IPS-20b (cell line): ENCODE data around the gene EOGT.

Experiments
- H3K27ac ChIP-seq: one replicate; pipeline ENCODE4 v1.5.1; 2013; ENCODE audit warnings: low read length
- H3K27me3 ChIP-seq: 2 replicates; pipeline ENCODE4 v1.6.1; 2013; ENCODE audit warnings: mild to moderate bottlenecking, low read length, inconsistent platforms; ENCODE audit not compliant: insufficient read depth
- H3K36me3 ChIP-seq: 2 replicates; pipeline ENCODE4 v1.6.1; 2013; ENCODE audit warnings: low read depth, mild to moderate bottlenecking, inconsistent platforms, low read length, moderate library complexity; ENCODE audit not compliant: insufficient read depth
- H3K4me1 ChIP-seq: 2 replicates; pipeline ENCODE4 v1.6.1; 2013; ENCODE audit warnings: mild to moderate bottlenecking, control low read depth, inconsistent platforms, low read length, moderate library complexity; ENCODE audit not compliant: insufficient read depth
- H3K4me3 ChIP-seq: 2 replicates; pipeline ENCODE4 v1.5.1; 2013; ENCODE audit warnings: mild to moderate bottlenecking, low read length, inconsistent platforms
- H3K9ac ChIP-seq: 2 replicates; pipeline ENCODE4 v1.6.1; 2013; ENCODE audit warnings: low read depth, mild to moderate bottlenecking, inconsistent platforms, low read length, moderate library complexity
- H3K9me3 ChIP-seq: 2 replicates; pipeline ENCODE4 v1.6.1; 2013; ENCODE audit warnings: mild to moderate bottlenecking, low read depth, low read length, inconsistent platforms; ENCODE audit not compliant: insufficient read depth

The EOGT gene

DNA sequence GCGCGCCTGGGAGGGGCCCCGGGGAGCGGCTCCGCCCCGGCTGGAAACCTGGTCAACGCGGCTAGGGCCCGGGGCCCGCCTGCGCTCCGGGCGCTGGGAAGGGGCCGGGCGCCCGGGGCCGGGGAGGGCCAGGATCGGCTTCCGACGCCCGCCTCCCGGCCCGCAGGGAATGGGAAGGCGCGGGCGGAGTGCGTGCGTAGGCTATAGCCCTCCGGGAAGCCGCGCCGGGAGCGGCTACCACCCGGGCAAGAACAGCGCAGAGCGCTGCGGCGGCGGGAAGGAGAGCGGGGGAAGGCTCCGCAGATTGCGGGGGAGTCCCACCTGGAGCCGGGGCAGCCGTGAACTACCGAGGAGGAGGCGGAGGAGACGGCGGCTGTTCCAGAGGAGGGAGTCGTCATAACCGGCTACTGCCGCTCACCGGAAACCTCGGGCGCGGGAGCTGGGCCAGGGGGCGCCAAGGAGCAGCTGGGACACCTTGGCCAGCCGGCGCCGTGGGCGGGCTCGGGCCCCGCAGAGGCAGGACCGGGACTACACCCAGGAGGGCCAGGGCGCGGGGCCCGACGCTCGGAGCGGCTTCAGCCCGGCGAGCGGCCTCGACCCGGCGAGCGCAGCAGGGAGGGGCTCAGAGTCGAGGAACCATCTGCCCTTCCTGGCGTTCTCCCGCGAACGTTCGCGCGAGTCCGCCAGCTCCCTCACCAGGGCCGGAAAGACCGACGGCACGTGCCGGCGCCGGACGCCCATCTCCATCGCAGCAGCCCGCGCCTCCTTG lies at the start of gene EOGT:
TSS of gene EOGT (minus strand) at position 432 of the 769 bp plus-strand sequence. CDS start 3,838 bp downstream, outside the sequence.
- peak within 1 kb of the TSS; percentile 58; the same call in 1 of the 2 replicates for H3K9ac ChIP-seq
- H3K27me3 ChIP-seq = peaks cover 19% of the 10 kb centered on the region; the same call in 1 of the 2 replicates
- H3K4me3 ChIP-seq = peak within 1 kb of the TSS; percentile 59
- no peak within 1 kb of the TSS for H3K27ac ChIP-seq
- peaks cover 62% of the 10 kb centered on the region for H3K4me1 ChIP-seq
- no peaks in the 10 kb centered on the region for H3K9me3 ChIP-seq
- peaks cover 23% of the 10 kb centered on the region; the same call in 1 of the 2 replicates for H3K36me3 ChIP-seq

DNA sequence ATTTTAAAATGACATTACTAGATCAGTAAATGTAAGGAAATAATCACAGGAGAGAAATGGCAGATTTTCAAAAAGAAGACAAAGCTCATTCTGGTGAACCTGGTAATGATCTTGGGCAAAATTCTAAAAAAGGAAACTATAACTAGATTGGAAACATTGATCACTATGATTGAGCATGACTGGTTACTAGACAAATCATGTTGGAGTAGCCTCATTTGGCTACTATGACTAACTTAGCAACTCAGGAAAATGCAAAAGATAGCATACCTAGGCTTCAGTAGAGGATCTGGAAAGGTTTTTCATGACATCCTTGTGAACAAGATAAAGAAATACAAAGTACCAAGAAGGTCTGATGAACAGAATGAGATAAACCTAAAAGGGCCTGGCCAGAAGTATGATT lies 46.2 kb upstream of the EOGT start:
- no peak overlapping the region for H3K9ac ChIP-seq
- no peak overlapping the region for H3K4me3 ChIP-seq
- H3K36me3 ChIP-seq = peaks cover 92% of the 10 kb centered on the region
- H3K9me3 ChIP-seq = no peaks in the 10 kb centered on the region
- H3K4me1 ChIP-seq = no peaks in the 10 kb centered on the region
- no peaks in the 10 kb centered on the region for H3K27me3 ChIP-seq
- H3K27ac ChIP-seq = no peak overlapping the region

DNA sequence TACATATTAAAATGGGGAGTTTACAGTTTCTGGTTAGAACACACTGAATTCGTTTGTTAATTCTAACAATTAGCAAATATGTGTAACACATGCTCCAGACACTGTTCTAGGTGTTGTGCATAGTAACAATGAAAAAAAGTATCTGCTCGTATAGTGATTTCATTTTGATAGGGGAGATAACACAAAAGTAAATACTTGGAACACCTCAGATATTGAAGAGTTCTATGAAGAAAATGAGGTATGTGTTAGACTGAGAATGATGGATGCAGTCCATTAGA lies 45.4 kb upstream of the EOGT start:
- no peaks in the 10 kb centered on the region for H3K27me3 ChIP-seq
- H3K4me1 ChIP-seq = no peaks in the 10 kb centered on the region
- peaks cover 91% of the 10 kb centered on the region for H3K36me3 ChIP-seq
- H3K4me3 ChIP-seq = no peak overlapping the region
- no peaks in the 10 kb centered on the region for H3K9me3 ChIP-seq
- no peak overlapping the region for H3K27ac ChIP-seq
- H3K9ac ChIP-seq = no peak overlapping the region

DNA sequence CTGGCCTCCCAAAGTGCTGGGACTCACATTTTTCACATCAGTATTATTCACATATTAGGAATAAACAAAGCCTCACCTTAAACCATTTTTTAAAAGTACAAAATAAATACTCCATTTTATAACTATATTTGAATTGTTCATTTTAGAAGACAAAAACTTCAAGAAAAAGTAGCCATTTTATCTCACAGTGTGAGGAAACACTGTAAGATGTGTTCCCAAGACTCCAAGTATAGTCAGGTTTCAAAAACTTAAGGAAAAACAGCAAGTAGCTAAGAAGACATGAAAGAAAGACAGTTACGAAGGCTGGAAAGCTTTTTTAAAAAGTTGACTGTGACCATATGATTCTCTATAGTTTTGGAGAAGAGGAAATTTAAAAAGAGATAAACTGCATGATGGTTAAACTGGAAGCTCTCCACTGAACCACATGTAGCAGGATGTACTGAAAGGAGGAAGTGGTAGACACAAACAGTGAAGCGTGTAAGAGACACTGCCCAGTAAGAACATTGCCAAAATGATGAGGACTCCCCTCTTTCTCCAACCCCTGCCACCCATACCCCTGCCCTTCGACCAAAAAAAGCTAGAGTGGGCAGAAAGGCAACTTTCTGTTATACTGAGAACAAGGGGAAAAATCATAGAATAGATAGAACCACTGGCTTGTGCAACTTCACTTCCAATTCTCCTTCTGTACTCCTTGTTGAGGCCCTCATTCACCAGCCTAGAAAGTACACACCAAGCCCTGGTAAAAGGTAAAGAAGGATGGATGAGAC lies 44.9 kb upstream of the EOGT start:
- H3K9ac ChIP-seq = no peak overlapping the region
- H3K36me3 ChIP-seq = peaks cover 85% of the 10 kb centered on the region
- no peak overlapping the region for H3K4me3 ChIP-seq
- H3K27me3 ChIP-seq = no peaks in the 10 kb centered on the region
- H3K9me3 ChIP-seq = no peaks in the 10 kb centered on the region
- H3K27ac ChIP-seq = no peak overlapping the region
- H3K4me1 ChIP-seq = no peaks in the 10 kb centered on the region

DNA sequence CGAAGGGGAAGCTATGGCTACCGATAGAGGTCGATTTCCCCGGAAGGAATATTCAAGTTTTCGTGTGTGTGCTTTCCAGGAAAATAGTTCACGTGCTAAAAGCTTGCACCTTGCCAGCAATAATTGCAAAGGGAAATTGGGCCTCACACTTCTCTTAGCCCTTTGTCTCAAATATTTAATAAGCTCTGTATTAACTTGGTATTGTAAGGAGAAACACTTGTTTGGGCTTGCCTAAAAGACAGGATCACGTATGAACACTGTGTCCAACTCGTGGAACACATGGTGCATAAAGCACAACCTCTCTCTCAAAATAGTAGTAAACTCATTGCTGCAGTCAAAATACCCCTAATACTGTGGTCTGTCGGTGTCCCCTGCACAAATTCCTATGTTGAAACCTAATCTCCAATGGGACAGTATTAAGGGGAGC lies 39.0 kb upstream of the EOGT start:
- Histone ChIP-seq H3K9ac (peak overlapping the region; percentile 84), H3K4me1 (no peaks in the 10 kb centered on the region), H3K27me3 (no peaks in the 10 kb centered on the region), H3K9me3 (no peaks in the 10 kb centered on the region), H3K36me3 (peaks cover 42% of the 10 kb centered on the region), H3K4me3 (peak overlapping the region; percentile 86), H3K27ac (peak overlapping the region; percentile 81)

DNA sequence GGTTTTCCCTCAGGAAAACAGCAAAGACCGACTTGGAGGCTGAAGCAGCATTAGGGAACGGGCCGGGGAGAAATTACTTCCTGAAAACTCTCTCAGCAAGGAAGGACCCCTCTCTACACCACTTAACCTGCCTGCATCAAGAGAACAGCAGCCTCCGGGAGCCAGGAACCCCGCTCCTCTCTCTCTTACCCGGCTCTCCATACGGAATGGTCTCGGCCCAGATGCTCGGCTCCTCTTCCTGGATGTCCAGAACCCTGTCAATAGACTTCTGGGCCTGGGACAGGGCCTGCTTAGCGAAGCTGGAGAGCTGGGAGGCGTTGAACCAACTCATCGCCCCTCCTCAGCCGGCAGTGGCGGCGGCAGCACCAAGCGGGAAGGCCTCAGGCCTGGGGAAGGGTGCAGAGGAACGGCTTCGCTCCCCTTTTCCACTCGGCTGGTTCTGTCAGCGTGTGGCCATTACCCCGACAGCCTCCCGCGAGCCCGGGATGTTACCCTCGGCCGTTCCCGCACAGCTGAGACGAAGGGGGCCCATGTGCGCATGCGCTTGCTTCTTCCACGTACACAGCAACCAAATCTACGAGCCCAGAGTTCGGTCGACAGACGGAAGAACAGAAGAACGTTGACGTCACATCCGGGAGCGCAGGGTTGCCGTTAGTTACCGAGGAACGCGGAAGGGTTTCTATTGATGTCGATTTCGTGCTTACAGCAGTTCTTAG lies 38.4 kb upstream of the EOGT start, which contains the start of gene TMF1:
TSS of gene TMF1 (minus strand) at position 578 of the 716 bp plus-strand sequence. CDS start at position 331, 247 bp downstream.
- Histone ChIP-seq H3K4me3 (peak within 1 kb of the TSS; percentile 86), H3K9me3 (no peaks in the 10 kb centered on the region), H3K9ac (peak within 1 kb of the TSS; percentile 84), H3K36me3 (peaks cover 42% of the 10 kb centered on the region), H3K4me1 (no peaks in the 10 kb centered on the region), H3K27me3 (no peaks in the 10 kb centered on the region), H3K27ac (peak within 1 kb of the TSS; percentile 81)

DNA sequence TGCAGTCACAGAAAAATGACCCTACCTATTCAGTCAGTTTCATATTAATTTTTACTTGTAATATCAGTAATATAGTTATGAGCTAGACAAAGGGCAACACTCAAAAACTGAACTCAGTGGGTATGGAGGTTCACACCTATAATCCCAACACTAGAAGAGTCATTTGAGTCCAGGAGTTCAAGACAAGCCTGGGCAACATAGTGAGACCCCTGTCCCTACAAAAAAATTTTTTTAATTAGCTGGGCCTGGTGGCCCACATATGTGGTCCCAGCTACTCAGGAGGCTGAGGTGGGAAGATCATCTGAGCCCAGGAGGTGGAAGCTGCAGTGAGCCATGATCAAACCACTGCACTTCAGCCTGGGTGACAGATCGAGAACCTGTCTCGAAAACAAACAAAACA lies 35.5 kb upstream of the EOGT start:
- Histone ChIP-seq H3K4me3 (no peak overlapping the region), H3K9ac (no peak overlapping the region), H3K9me3 (no peaks in the 10 kb centered on the region), H3K27ac (no peak overlapping the region), H3K27me3 (no peaks in the 10 kb centered on the region), H3K36me3 (peaks cover 34% of the 10 kb centered on the region), H3K4me1 (no peaks in the 10 kb centered on the region)

DNA sequence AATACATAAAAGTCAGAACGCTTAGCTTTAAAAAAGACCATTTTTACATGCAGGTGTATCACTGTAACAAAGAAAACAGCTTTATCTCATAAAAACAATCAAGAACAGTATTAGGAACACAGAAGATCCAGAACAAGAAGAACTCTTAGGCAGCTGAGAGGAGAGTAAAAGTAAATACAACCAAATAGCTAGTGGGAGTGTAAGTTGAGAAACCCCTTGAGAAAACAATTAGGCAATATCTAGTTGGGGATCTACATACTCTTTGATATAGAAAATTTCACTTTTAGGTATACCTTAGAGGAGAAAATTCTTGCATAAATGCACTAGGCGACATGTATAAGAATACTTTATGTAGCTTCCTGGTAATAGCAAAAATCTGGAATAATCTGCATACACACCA lies 31.1 kb upstream of the EOGT start:
- H3K9ac ChIP-seq = no peak overlapping the region
- no peak overlapping the region for H3K27ac ChIP-seq
- H3K4me1 ChIP-seq = no peaks in the 10 kb centered on the region
- no peak overlapping the region for H3K4me3 ChIP-seq
- no peaks in the 10 kb centered on the region for H3K27me3 ChIP-seq
- H3K36me3 ChIP-seq = peaks cover 65% of the 10 kb centered on the region
- H3K9me3 ChIP-seq = no peaks in the 10 kb centered on the region

DNA sequence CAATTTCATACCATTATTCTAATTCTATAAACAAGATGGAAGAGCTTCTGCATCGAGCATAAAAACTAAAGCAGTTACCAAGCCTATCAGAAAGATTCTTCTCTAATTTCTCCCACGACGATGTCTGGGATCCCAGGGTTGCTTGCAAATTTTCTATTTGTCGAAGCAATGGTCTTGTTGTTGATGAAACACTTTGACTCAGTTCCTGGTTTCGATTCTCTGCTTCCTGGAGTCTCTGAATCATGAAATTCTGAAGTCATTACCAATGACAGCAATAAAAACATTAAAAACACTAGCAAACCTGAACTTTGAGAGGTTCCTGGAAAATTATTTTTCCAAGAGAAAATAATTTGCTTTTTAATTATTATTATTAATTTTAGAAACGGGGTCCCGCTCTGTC lies 20.0 kb upstream of the EOGT start:
- no peaks in the 10 kb centered on the region for H3K4me1 ChIP-seq
- no peaks in the 10 kb centered on the region for H3K9me3 ChIP-seq
- no peaks in the 10 kb centered on the region for H3K27me3 ChIP-seq
- H3K27ac ChIP-seq = no peak overlapping the region
- H3K4me3 ChIP-seq = no peak overlapping the region
- H3K36me3 ChIP-seq = peaks cover 70% of the 10 kb centered on the region
- no peak overlapping the region for H3K9ac ChIP-seq

DNA sequence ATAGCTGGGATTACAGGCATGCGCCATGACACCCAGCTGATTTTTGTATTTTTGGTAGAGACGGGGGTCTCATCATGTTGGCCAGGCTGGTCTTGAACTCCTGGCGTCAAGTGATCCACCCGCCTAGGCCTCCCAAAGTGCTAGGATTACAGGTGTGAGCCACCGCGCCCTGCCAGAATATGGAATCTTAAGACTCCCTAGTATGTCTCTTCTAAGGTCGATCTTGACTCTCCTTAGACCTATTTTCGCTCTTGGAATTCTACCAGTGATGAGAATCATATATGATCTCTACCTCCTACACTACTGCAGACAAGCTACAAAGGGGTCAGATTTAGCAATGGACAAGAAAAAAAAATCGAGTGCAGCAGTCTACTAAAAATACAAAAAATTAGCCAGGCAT lies 19.3 kb upstream of the EOGT start:
- Histone ChIP-seq H3K4me1 (no peaks in the 10 kb centered on the region), H3K9ac (no peak overlapping the region), H3K36me3 (peaks cover 70% of the 10 kb centered on the region)

DNA sequence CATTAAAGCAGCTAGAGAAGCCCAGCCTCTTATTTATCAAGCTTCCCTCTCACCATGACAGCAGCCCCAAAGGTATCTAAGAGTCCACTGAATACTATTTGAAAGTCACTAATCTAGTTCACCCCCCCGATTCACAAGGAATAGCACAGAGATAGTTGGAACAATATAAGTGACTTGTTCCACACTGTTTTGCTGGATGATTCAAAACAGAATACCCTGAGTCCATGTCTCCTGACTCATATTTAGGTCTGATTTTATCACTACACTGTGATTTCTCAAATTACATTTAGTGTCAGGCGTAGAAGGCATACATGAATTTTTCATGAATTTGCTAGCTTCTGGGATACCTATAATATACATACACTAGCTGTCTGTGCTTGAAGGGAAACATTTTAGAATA lies 18.7 kb upstream of the EOGT start:
- Histone ChIP-seq H3K27ac (no peak overlapping the region), H3K9ac (no peak overlapping the region), H3K9me3 (no peaks in the 10 kb centered on the region), H3K27me3 (no peaks in the 10 kb centered on the region), H3K4me1 (no peaks in the 10 kb centered on the region), H3K36me3 (peaks cover 73% of the 10 kb centered on the region), H3K4me3 (no peak overlapping the region)

More for the DNA sequence above, 19.3 kb upstream of the EOGT start:
- Histone ChIP-seq H3K9me3 (no peaks in the 10 kb centered on the region), H3K27ac (no peak overlapping the region), H3K4me3 (no peak overlapping the region), H3K27me3 (no peaks in the 10 kb centered on the region)
